Measurements from ENCODE around the gene FLVCR2. TPM values are rescaled to one million over a fixed set of nuclear protein-coding genes. Genes with fewer than 3 reads are reported as not detected.

The FLVCR2 gene
- polyA plus RNA-seq, 1 of the 3 experiments (the other 2 are of a cell fraction) = 0.05 TPM

GRCh38 chr14:75551021-75551420 is 27.4 kb upstream of the FLVCR2 start:
- Histone ChIP-seq H3K9ac (no peak overlapping the region), H3K79me2 (ENCODE audit: insufficient read depth) (no peaks in the 10 kb centered on the region), H3K4me1 (ENCODE audit: control insufficient read depth in 1 of 2, insufficient read depth in 2 of 2, low read depth in 1 of 2, low read length in 1 of 2) (peaks cover 0 to 8% of the 10 kb centered on the region in 2 experiments; a peak in 2 of 4 replicates), H3K27me3 (ENCODE audit: insufficient read depth) (no peaks in the 10 kb centered on the region; the same call in 1 of the 2 replicates), H3K36me3 (replicated peaks in 1 of 2; ENCODE audit: control insufficient read depth in 1 of 2, insufficient read depth in 2 of 2, low read length in 1 of 2) (no peaks in the 10 kb centered on the region), H3K9me2 (no peaks in the 10 kb centered on the region), H3K27ac (ENCODE audit: low read depth in 2 of 2, low read length in 1 of 2) (no peak overlapping the region), H3K4me2 (no peak overlapping the region), H4K20me1 (ENCODE audit: insufficient read depth) (no peaks in the 10 kb centered on the region), H3K9me3 (no peaks in the 10 kb centered on the region), H3F3A (replicated peaks; ENCODE audit: insufficient read depth) (no peaks in the 10 kb centered on the region), H3K4me3 (ENCODE audit: low read depth in 2 of 2, low read length in 1 of 2) (no peak overlapping the region), H2AFZ (ENCODE audit: low read depth) (no peak overlapping the region)
- WGBS (ENCODE audit: low lambda C conversion rate) = 71% methylated on average over 7 of the region's 7 CpGs
- CTCF ChIA-PET = interaction anchor here (0.6 to 5.2 kb wide), 3 partner anchors 9 to 261 kb away, joined by 3 to 31 read pairs (median 4); no protein-coding TSS in a partner anchor
- DNase-seq = no peak
- POLR2A ChIA-PET = no interaction called here
- TF ChIP-seq NFIC (IDR thresholded peaks at IDR 0.05; ENCODE audit: borderline replicate concordance) (no peak), JUND (IDR thresholded peaks at IDR 0.05) (no peak), RAD21 (IDR thresholded peaks at IDR 0.05; ENCODE audit: low read length) (no peak), TCF12 (IDR thresholded peaks at IDR 0.05) (no peak), SMC3 (IDR thresholded peaks at IDR 0.05; ENCODE audit: low read depth, low read length) (no peak), TEAD4 (IDR thresholded peaks at IDR 0.05; ENCODE audit: borderline replicate concordance, insufficient read depth) (no peak), YY1 (IDR thresholded peaks at IDR 0.05; ENCODE audit: low read depth) (no peak), RFX5 (IDR thresholded peaks at IDR 0.05; ENCODE audit: low read length) (no peak), FOSL2 (IDR thresholded peaks at IDR 0.05; ENCODE audit: borderline replicate concordance, low read depth) (no peak), CHD2 (IDR thresholded peaks at IDR 0.05; ENCODE audit: low read length, partially characterized antibody) (no peak), POLR2AphosphoS5 (IDR thresholded peaks at IDR 0.05; ENCODE audit: low read depth, low read length) (no peak), SIN3A (IDR thresholded peaks at IDR 0.05; ENCODE audit: borderline replicate concordance, low read depth, low read length) (no peak), ELF1 (IDR thresholded peaks at IDR 0.05) (no peak), TAF1 (IDR thresholded peaks at IDR 0.05; ENCODE audit: borderline replicate concordance, low read depth, low read length) (no peak), CTCF (IDR thresholded peaks at IDR 0.05) (no peak)
- TF ChIP-seq, protein P1, sequence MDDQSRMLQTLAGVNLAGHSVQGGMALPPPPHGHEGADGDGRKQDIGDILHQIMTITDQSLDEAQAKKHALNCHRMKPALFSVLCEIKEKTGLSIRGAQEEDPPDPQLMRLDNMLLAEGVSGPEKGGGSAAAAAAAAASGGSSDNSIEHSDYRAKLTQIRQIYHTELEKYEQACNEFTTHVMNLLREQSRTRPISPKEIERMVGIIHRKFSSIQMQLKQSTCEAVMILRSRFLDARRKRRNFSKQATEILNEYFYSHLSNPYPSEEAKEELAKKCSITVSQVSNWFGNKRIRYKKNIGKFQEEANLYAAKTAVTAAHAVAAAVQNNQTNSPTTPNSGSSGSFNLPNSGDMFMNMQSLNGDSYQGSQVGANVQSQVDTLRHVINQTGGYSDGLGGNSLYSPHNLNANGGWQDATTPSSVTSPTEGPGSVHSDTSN (IDR thresholded peaks at IDR 0.05) = no peak
- TF ChIP-seq, protein P2, sequence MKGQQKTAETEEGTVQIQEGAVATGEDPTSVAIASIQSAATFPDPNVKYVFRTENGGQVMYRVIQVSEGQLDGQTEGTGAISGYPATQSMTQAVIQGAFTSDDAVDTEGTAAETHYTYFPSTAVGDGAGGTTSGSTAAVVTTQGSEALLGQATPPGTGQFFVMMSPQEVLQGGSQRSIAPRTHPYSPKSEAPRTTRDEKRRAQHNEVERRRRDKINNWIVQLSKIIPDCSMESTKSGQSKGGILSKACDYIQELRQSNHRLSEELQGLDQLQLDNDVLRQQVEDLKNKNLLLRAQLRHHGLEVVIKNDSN (IDR thresholded peaks at IDR 0.05; ENCODE audit: borderline replicate concordance, low read depth) = no peak

Data from SK-N-SH (cell line).